NCI-H1105 (cell line): ENCODE results near the gene SOWAHA.

Experiments
- DNase-seq: peaks from one replicate; lab custom pipeline; 2025; lab: John Stamatoyannopoulos, UW

SOWAHA gene

GRCh38 chr5:132827943-132828673, 15.0 kb downstream of the SOWAHA start:
- no peak for DNase-seq

- DNase-seq, result no peak
Measured at GRCh38 chr5:132828846-132829494, 15.9 kb downstream of the SOWAHA start.

- DNase-seq, result peak; percentile 46
Measured at GRCh38 chr5:132829742-132830435, 16.8 kb downstream of the SOWAHA start.

GRCh38 chr5:132830436-132831094, 17.5 kb downstream of the SOWAHA start, which contains the start of gene SHROOM1:
TSS of gene SHROOM1 (minus strand) at chr5:132830647. CDS start at chr5:132826140, 4,507 bp downstream.
- peak; percentile 40 for DNase-seq

- DNase-seq, result no peak
Measured at GRCh38 chr5:132831095-132831860, 18.2 kb downstream of the SOWAHA start.

GRCh38 chr5:132832612-132833011, 19.5 kb downstream of the SOWAHA start:
- DNase-seq, result no peak

GRCh38 chr5:132834057-132834456, 21.0 kb downstream of the SOWAHA start:
- no peak for DNase-seq

GRCh38 chr5:132836852-132837251, 23.8 kb downstream of the SOWAHA start:
- no peak for DNase-seq

GRCh38 chr5:132837868-132838267, 24.8 kb downstream of the SOWAHA start:
- DNase-seq, result no peak

GRCh38 chr5:132838516-132839282, 25.6 kb downstream of the SOWAHA start:
- DNase-seq, result no peak

GRCh38 chr5:132839426-132840301, 26.6 kb downstream of the SOWAHA start:
- DNase-seq, result no peak

- DNase-seq, result no peak
Measured at GRCh38 chr5:132840313-132840712, 27.2 kb downstream of the SOWAHA start.

- no peak for DNase-seq
Measured at GRCh38 chr5:132840896-132841295, 27.8 kb downstream of the SOWAHA start.

- DNase-seq, result no peak
Measured at GRCh38 chr5:132841305-132841704, 28.2 kb downstream of the SOWAHA start.

GRCh38 chr5:132848270-132848669, 35.2 kb downstream of the SOWAHA start:
- DNase-seq, result no peak

GRCh38 chr5:132849347-132849746, 36.2 kb downstream of the SOWAHA start:
- DNase-seq, result no peak

- no peak for DNase-seq
Measured at GRCh38 chr5:132850066-132850465, 37.0 kb downstream of the SOWAHA start.

GRCh38 chr5:132853323-132853722, 40.2 kb downstream of the SOWAHA start:
- no peak for DNase-seq

GRCh38 chr5:132853790-132854189, 40.7 kb downstream of the SOWAHA start:
- no peak for DNase-seq

GRCh38 chr5:132854301-132854700, 41.2 kb downstream of the SOWAHA start:
- no peak for DNase-seq
